Ishikawa (cell line): Measurements from ENCODE around the gene TMEM138.

Experiments used
- CEBPB ChIP-seq: IDR thresholded peaks from 2 replicates; pipeline ENCODE4 v1.6.1; 2012
- MAX ChIP-seq: IDR thresholded peaks from 2 replicates; pipeline ENCODE4 v1.6.1; 2012
- NFIC ChIP-seq: IDR thresholded peaks from 2 replicates; pipeline ENCODE4 v1.6.1; 2012
- RAD21 ChIP-seq: IDR thresholded peaks from 2 replicates; pipeline ENCODE4 v1.6.1; 2012; ENCODE audit warnings: low read depth
- REST ChIP-seq: IDR thresholded peaks from 2 replicates; pipeline ENCODE4 v1.6.1; 2012; ENCODE audit warnings: low read depth, mild to moderate bottlenecking
- TAF1 ChIP-seq: IDR thresholded peaks from 2 replicates; pipeline ENCODE4 v1.6.1; 2012; ENCODE audit warnings: low read depth, mild to moderate bottlenecking
- TCF12 ChIP-seq: IDR thresholded peaks from 2 replicates; pipeline ENCODE4 v1.6.1; 2012; ENCODE audit warnings: low read depth

- TF ChIP-seq RAD21 (no peak), TCF12 (no peak), CEBPB (no peak), TAF1 (no peak), NFIC (no peak), MAX (no peak), REST (no peak)
Observed at GRCh38 chr11:61331651-61332050, 30.5 kb upstream of the TMEM138 start.
